Amniotic epithelial cell (primary cell): ENCODE results near the gene PRLR.
A peak's percentile ranks its signal among the peaks of the same experiment; 100 is the strongest.

ENCODE experiments used
- DNase-seq: peaks from one replicate; pipeline ENCODE4 v3.0.0-alpha.2; 2010; ENCODE audit warnings: low read depth

PRLR gene

DNA sequence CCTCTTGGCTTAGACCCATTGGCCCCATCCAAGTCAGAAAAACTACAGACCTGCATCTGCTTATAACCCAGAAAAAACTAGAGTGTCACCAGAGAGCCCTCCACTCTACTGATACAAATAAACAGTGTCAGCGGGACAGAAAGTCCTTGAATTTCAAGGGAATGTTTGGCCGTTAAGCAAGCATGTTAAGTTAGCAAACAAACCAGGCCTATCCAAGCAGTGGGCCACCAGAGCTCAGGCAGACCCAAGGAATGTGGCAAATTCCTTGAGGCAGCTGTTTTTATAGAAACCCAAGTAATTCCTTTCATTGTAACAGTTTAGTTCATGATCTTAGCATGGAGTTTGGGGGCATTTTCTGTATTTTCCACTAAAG, 70.9 kb downstream of the PRLR start:
- DNase-seq = no peak

- DNase-seq = peak; percentile 23
Measured at GRCh38 chr5:35158622-35159369, 71.5 kb downstream of the PRLR start.

GRCh38 chr5:35158204-35158603, 72.1 kb downstream of the PRLR start:
- DNase-seq = no peak

- no peak for DNase-seq
Measured at GRCh38 chr5:35153375-35153932, 76.8 kb downstream of the PRLR start.

- no peak for DNase-seq
Measured at GRCh38 chr5:35152733-35153132, 77.6 kb downstream of the PRLR start.

GRCh38 chr5:35151146-35151920, 79.0 kb downstream of the PRLR start:
- peak; percentile 33 for DNase-seq

DNA sequence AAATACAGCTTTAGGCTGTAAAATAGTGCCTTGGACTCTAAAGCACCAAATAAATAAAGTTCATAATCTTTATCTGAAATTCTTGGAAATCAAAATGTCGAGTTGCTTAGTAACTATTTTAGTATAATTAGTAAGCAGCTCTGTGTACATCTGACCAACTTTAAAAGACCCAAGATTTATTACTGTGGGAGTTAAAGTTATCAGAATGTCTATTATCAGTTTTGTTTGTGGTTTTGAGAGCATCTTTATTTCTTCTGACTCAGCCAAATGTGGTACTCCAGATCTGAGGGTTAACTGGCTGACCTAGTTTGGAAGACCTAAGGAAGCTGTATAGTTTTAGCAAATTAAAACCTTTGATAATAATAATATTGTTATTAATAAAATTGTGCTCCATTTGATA, 81.2 kb downstream of the PRLR start:
- DNase-seq = peak; percentile 89

DNA sequence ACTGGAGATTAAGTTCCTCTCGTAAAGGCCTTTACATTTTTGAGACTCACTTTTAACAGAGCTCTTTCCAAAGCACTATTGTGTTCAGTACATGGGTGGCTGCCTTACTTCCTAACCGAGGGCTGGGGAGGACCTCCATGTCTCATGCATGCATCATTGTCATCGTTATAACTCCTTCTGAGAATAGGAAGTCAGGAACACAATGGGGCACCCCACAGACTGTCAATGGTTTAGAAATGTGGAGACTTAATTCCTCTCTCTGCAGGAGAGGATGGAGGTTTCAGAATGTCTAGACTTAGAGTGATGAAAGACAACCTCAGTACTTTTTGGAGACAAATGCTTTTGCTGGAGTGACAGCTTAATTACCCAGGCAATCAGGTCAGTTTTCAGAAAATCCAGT, 83.9 kb downstream of the PRLR start:
- DNase-seq = no peak

DNA sequence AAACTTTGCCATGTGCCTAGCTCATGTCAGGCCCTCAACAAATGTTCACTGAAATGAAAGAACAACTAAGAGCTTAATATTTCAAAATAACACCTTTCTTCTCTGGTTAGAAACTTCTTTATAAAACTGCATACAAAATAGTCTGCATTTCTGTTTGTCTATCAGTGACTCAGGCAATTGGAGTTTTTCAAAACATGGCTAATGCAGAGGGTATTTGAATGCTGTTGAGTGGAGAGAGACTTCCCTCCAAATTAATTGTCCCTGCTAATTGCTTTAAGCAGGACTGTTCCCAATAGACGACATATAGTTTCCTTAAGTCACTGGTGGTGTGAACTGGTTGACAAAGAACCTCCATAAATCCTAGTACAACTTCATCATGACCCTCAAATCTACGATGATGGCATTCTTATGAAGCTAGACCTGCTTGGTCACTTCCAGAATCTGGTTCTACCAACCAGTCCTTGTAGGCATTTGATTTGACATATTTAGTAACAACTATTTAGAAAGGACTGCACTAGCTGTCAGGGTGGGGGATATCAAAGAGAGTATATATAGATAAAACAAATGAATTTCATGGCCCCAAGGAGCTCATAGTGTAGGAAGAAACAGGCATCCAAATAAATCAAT, 84.5 kb downstream of the PRLR start:
- peak; percentile 15 for DNase-seq

DNA sequence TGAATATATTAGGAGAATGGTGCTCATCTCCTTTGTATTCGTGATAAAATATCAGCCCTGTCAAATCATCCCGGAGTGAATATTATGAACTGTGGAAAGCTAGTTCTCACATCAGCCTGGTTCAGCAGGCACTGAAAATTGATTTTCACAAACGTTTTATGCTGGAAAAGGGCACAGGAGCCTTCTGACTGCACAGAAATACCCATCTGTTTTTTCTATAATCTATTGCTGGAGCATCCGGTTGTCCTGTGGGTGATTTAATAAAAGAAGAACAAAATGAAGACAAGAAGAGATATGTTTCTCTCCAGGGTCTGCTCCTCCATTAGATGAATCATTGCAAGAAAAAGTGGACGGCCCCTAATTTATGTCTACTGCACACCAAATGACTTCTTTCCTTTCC, 85.3 kb downstream of the PRLR start:
- no peak for DNase-seq

GRCh38 chr5:35143841-35144240, 86.4 kb downstream of the PRLR start:
- DNase-seq = no peak

- no peak for DNase-seq
Measured at GRCh38 chr5:35141739-35142138, 88.5 kb downstream of the PRLR start.

DNA sequence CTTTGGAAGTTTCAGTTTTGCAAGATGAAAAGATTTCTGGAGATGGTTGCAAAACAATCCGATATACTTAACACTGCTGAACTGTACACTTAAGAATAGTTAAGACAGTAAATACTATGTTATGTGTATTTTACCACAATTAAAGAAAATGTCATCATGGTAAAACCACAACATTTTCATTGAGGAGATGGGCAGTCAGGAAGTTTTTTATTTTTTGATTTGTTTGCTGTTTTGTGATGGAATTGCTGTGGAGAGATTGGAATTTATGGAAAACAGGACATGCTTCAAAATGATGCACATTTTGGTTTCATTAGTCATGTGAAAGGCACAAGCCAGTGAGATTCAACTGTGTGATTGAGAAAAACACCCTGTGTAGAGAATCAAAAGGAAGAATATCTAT, 92.1 kb downstream of the PRLR start:
- peak; percentile 92 for DNase-seq

DNA sequence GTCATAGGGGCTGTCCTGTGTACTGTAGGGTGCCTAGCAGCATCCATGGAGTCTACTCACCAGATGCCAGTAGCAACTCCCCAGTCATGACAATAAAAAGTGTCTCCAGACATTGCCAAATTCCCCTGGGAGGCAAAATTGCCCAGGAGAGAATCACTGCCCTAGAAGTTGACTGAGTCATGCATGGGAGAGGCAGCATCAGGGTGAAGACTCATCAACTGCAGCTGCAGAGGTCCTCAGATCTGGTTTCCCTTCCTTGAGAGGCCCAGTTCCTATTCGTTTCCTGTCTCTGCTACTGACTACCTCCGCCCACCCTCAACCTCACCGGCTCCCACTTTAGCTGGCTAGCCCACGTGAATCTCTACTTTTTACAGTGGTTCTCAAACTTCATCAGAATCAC, 93.9 kb downstream of the PRLR start:
- DNase-seq = peak; percentile 90

DNA sequence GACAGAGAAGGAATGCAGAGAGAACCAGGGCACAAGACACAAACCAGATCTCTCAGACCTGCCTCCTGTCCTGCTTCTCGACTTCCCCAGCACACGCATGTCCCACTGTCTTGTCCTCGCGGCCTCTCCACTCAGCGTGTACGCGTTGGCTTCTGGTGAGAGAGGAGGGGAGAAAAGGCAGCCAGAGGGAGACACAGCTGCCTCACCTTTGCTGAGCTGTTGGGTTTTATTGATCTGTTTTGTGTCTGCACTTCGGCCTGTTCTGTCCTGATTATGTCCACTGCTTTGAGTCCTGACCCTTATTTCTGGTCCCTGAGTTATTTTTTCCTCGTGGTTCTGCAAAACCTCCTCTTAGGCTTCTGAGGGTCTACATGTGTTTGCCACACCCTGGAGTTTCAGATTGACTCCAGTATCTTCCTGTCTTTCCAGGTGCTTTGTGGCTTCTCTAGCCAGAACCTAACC, 95.0 kb downstream of the PRLR start:
- DNase-seq = no peak

- DNase-seq = no peak
Measured at GRCh38 chr5:35134278-35135030, 95.8 kb downstream of the PRLR start.

DNA sequence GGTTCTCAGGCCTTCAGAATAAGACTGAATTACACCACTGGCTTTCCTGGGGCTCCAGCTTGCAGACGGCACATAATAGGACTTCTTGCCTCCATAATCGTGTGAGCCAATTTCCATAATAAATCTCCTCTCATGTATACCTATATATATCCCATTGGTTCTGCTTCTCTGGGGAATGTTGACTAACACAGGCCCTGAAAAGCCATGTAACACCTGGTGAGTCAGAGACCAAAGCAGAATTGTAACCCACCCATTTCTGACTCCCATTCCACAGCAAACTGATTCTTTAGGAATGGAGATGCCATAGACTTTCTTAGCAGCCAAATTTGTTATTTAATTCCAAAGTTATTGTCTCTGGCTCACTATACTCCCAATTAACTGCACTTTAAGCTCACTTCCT, 97.1 kb downstream of the PRLR start:
- DNase-seq = no peak

DNA sequence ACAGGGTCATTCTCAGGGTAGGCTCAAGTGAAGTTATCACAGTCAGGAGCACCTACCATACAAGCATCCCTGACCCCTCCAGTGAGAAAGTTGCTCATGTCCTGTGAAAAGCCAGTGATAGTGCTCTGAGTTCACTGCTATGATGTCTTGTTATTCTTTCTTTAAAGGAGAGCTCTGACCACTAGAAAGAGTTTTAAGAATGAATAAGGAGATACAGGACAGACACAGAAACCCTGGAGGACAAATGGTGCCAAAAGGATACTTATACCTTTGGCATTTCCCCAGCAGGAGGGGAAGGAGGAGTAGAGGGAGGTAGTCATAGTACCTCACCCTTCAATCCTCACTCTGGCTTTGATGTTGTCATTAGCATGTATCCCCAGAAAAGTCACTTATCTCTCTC, 98.6 kb downstream of the PRLR start:
- DNase-seq = no peak

DNA sequence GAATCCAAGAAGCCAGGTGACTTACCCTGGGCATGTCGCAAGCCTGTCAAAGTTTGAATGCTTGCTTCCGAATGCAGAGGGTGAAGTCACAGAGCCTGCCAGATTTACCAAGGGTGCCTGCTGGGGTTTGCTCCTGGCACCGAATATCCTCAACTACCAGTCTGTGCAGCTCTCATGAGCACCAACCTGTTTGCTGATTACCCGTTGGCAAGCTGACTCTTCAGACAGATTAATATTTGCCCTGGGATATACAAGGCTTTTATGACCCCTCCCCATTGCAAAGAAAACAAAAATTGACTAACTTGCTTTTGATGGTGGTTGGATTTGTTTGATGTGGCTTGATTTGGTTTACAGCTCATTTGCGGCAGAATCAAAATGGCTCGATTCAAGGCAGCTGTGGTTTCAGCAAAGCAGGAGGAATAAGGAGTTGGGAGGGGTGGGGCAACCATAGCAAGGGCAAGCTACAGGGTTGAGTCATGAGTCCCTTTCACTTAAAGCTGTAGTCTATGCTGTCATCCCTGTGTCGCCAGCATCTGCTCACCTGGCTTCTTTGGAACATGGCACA, 100.3 kb downstream of the PRLR start:
- peak; percentile 32 for DNase-seq

GRCh38 chr5:35129276-35129675, 101.0 kb downstream of the PRLR start:
- DNase-seq = peak; percentile 97

DNA sequence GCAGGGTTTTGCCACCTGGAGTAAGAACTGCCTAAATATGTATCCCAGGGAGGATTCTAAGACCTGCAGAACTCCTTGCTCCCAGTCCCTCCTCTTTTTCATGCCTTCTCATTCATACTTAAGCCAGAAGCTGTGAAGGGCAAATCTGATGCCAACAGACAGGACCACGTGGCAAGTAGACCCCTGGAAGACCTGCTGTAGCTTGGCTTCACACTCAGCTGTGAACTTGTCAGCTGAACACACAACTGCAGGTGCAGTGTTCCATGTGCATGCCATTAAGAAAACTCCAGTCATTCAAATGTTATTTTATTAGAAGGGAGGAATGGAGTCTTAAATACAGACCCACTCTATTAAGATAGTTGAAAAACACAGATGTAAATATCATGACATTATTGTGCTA, 103.3 kb downstream of the PRLR start:
- no peak for DNase-seq

DNA sequence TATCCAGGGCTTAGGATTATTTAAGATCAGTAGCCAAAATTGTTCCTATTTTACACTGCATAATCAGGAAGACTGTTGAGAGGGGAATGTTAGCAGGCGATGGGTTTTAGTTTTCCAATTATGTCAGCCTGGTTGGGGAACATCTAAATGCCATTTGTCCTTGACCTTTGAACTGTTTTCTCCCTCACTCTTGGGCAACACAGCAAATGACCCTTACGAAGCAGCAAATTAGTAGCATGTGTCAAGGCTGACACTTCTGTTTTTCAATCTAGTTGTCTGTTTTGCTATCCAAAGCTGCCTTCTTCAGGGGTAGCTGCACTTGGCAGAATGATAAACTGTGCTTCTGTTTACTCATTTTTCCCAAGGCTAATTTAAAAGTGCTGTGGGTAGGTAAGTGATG, 104.5 kb downstream of the PRLR start:
- no peak for DNase-seq
